D721Med (cell line): ENCODE measurements around the gene RYR2.
"Not testable (repeated sequence)": the region's sequence is repeated elsewhere in the genome, so short reads cannot be mapped to it uniquely, and the experiment has no call there.

Source experiments
- DNase-seq: peaks from one replicate; pipeline ENCODE4 v3.0.0; 2011; ENCODE audit warnings: low spot score; ENCODE audit not compliant: insufficient read length
- FAIRE-seq: peaks from 2 replicates; lab custom pipeline; 2011; peaks lifted over from hg19 to GRCh38; lab: Jason Lieb, UNC
- TF ChIP-seq, protein P1 (sequence below): IDR thresholded peaks from 2 replicates; pipeline ENCODE4 v1.5.1; 2012; ENCODE audit warnings: mild to moderate bottlenecking, control low read depth; ENCODE audit not compliant: insufficient read depth; ENCODE audit errors: missing control alignments

The RYR2 gene

DNA sequence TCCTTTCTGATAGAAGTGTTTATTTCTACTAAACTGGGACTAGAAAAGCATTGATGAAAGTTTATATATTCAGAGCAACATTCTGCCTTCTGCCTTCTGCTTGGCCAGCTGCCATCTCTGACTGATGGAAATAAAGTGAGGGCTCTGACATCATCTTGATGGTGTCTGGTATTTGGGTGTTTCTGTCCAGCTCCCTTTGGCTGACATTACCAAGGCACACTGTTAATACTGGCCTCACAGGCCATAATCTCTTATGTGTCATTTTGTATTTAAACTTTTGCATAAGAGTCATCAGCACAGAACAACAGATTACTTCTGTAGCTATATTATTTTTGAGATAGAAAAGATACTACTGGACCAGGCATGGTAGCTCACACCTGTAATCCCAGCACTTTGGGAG is 216.9 kb downstream of the RYR2 start:
- no peak for FAIRE-seq
- no peak for DNase-seq
- TF ChIP-seq, protein P1, sequence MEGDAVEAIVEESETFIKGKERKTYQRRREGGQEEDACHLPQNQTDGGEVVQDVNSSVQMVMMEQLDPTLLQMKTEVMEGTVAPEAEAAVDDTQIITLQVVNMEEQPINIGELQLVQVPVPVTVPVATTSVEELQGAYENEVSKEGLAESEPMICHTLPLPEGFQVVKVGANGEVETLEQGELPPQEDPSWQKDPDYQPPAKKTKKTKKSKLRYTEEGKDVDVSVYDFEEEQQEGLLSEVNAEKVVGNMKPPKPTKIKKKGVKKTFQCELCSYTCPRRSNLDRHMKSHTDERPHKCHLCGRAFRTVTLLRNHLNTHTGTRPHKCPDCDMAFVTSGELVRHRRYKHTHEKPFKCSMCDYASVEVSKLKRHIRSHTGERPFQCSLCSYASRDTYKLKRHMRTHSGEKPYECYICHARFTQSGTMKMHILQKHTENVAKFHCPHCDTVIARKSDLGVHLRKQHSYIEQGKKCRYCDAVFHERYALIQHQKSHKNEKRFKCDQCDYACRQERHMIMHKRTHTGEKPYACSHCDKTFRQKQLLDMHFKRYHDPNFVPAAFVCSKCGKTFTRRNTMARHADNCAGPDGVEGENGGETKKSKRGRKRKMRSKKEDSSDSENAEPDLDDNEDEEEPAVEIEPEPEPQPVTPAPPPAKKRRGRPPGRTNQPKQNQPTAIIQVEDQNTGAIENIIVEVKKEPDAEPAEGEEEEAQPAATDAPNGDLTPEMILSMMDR: no peak

DNA sequence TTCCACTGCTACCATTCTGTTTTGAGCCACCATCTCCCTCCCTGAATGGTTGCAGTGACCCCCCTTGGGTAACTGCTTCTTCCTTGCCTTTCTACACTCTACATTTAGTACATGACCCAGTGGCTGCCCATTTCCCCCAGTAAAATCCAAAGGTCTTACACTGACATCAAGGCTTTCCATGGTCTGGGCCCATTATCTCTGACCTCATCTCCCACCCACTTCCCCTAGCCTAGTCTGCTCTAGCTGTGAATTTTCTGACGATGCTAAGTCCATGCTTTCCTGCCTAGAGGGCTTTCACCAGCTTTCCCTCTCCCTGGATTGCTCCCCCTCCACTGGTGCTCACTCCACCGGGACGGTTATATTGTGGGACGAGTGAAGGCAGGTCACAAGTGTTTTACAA is 219.2 kb downstream of the RYR2 start:
- TF ChIP-seq, protein P1: no peak
- DNase-seq (no peak), FAIRE-seq (no peak)

DNA sequence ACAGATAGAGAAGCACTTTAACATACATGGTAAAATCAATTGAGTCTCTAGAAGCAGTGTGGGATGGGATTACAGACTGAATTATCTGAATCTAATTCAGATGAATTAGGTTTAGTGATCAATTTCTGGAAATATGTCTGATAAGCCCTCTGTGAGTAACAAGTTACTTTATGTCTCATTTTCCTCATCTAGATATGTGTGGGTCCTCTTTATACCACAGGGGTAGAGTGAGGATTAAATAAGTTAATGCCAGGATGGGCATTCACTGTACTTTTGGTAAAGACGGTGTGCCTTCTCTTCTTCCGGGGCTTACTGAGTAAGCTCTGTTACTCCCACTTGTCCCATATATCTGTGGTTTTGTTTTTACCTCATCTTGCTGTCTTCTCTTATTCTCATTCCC is 225.8 kb downstream of the RYR2 start:
- FAIRE-seq (no peak), DNase-seq (no peak)
- TF ChIP-seq, protein P1: no peak

DNA sequence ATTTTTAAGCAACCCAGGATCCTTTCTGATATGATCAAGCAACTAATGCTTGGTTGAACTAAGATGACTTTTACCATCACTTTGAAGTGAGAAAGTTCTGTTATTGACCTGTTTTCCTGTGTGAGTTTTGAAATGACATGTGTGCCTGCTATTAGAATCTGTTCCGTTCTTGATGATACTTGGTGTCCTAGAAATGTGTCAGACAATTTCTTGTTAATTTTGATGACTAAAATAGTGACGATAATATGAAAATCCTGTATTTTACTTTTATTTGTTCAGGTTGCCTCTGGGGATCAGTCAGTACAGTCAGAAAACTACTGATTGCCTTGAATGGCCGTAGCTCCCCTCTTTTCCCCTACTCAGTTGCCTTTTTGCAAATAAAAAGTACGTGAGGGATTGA is 228.0 kb downstream of the RYR2 start:
- FAIRE-seq (no peak), DNase-seq (no peak)
- TF ChIP-seq, protein P1: no peak

DNA sequence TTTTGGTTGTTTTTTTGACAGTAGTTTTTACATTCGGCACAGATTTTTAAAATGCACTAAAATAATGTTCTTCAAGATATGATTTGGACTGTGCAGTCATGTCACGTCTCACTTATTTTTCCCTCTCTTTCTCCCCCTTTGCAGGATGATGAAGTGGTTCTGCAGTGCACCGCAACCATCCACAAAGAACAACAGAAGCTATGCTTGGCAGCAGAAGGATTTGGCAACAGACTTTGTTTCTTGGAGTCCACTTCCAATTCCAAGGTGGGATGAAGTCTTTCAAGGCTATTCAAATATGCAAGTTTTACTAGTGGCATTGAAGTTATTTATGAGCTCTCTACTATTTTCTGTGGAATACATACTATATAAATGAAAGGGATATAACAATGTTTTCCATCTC is 228.4 kb downstream of the RYR2 start:
- TF ChIP-seq, protein P1: no peak
- DNase-seq (no peak), FAIRE-seq (peak; percentile 6)

DNA sequence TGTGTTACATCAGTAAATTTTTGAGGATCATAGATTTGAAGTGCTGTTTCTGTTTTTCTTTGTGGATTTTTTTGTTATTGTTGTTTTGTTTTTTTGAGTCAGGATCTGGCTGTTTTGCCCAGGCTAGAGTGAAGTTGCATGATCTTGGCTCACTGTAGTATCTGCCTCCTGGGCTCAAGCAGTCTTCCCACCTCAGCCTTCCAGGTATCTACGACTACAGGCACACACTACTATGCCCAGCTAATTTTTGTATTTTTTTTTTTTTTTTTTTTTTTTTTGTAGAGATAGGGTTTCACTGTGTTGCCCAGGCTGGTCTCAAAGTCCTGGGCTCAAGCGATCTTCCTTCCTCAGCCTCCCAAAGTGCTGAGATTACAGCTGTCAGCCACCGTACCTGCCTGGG is 236.0 kb downstream of the RYR2 start:
- FAIRE-seq: not testable (repeated sequence)

GRCh38 chr1:237279629-237280028 is 237.6 kb downstream of the RYR2 start:
- FAIRE-seq: peak; percentile 48

More for the DNA sequence above, 236.0 kb downstream of the RYR2 start:
- DNase-seq: not testable (repeated sequence)

More at GRCh38 chr1:237279629-237280028, 237.6 kb downstream of the RYR2 start:
- TF ChIP-seq, protein P1: no peak
- no peak for DNase-seq
